Tibial artery (tissue), 4 donors: ENCODE data around the gene ZNF81.

Experiments used
- DNase-seq, 2 donors: peaks; one replicate each; pipeline ENCODE4 v3.0.0-alpha.2; 2019
- H3K27ac ChIP-seq, 2 donors: fragments of 200-600 bp; sonication (generic) in 1 of 2; 1 replicate in 1 of 2; 2 replicates in 1 of 2; pipeline ENCODE4 v1.5.1; 2018 to 2019; ENCODE audit warnings: mild to moderate bottlenecking in 1 of 2
- H3K27me3 ChIP-seq, 2 donors: fragments of 200-600 bp; sonication (generic) in 1 of 2; one replicate each; pipeline versions ENCODE4 v1.5.1 to v1.6.0; 2016 to 2019
- H3K36me3 ChIP-seq, 3 donors: fragments of 200-600 bp; sonication (generic) in 2 of 3; one replicate each; pipeline ENCODE4 v1.5.1; 2016 to 2019; ENCODE audit warnings: mild to moderate bottlenecking in 2 of 3
- H3K4me1 ChIP-seq, 4 donors: fragments of 200-600 bp; sonication (generic) in 2 of 4; 1 replicate in 3 of 4; 2 replicates in 1 of 4; pipeline ENCODE4 v1.5.1; 2016 to 2019
- H3K4me3 ChIP-seq, 2 donors: fragments of 200-600 bp; sonication (generic) in 1 of 2; 1 replicate in 1 of 2; 2 replicates in 1 of 2; pipeline ENCODE4 v1.5.1; 2018 to 2019; ENCODE audit warnings: mild to moderate bottlenecking in 2 of 2
- H3K9me3 ChIP-seq, 3 donors: fragments of 200-600 bp; sonication (generic) in 1 of 3; one replicate each; pipeline ENCODE4 v1.5.1; 2016 to 2019
- intact Hi-C: fragments of 100-400 bp; cut with DNase I; formaldehyde crosslinking; loops from one replicate; pipeline ENCODE4 v1.15.0; 2023; ENCODE audit warnings: low total_unique reads
- TF ChIP-seq, protein P1 (sequence below), 2 experiments: fragments of 200-600 bp in 1 of 2; fragments of 450-650 bp in 1 of 2; IDR thresholded peaks; one replicate each; pipeline ENCODE4 v1.5.1; 2017 to 2019; ENCODE audit warnings: antibody characterized with exemption in 2 of 2, mild to moderate bottlenecking in 1 of 2, moderate library complexity in 1 of 2

ZNF81 gene

DNA sequence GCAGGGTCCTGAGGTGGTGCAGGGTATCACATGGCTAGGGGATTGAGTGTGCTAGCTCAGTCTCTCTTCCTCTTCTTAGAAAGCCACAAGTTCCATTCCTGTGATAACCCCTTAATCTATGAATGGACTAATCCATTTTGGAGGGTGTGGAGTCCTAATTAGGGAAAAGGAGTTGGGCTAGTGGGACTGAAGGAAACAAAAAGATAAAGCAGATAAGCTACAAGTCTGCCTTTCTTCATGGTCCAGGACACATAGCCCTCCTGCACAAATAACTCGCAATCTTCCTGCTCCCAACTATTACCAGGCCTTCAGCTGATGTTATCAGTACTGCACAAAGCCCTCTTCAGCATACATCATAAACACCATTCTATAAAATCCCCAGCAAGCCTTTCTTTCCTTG, 44.2 kb downstream of the ZNF81 start:
- peaks cover 0 to 6% (median 0%) of the 10 kb centered on the region in 3 donors for H3K36me3 ChIP-seq
- DNase-seq: no peak
- intact Hi-C loops: no loop called here
- H3K27ac ChIP-seq: no peak overlapping the region
- TF ChIP-seq, protein P1, sequence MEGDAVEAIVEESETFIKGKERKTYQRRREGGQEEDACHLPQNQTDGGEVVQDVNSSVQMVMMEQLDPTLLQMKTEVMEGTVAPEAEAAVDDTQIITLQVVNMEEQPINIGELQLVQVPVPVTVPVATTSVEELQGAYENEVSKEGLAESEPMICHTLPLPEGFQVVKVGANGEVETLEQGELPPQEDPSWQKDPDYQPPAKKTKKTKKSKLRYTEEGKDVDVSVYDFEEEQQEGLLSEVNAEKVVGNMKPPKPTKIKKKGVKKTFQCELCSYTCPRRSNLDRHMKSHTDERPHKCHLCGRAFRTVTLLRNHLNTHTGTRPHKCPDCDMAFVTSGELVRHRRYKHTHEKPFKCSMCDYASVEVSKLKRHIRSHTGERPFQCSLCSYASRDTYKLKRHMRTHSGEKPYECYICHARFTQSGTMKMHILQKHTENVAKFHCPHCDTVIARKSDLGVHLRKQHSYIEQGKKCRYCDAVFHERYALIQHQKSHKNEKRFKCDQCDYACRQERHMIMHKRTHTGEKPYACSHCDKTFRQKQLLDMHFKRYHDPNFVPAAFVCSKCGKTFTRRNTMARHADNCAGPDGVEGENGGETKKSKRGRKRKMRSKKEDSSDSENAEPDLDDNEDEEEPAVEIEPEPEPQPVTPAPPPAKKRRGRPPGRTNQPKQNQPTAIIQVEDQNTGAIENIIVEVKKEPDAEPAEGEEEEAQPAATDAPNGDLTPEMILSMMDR (IDR thresholded peaks at IDR 0.05): no peak
- H3K27me3 ChIP-seq: no peaks in the 10 kb centered on the region
- no peak overlapping the region for H3K4me3 ChIP-seq
- no peaks in the 10 kb centered on the region for H3K4me1 ChIP-seq
- H3K9me3 ChIP-seq: peaks cover 0 to 3% (median 0%) of the 10 kb centered on the region in 3 donors

DNA sequence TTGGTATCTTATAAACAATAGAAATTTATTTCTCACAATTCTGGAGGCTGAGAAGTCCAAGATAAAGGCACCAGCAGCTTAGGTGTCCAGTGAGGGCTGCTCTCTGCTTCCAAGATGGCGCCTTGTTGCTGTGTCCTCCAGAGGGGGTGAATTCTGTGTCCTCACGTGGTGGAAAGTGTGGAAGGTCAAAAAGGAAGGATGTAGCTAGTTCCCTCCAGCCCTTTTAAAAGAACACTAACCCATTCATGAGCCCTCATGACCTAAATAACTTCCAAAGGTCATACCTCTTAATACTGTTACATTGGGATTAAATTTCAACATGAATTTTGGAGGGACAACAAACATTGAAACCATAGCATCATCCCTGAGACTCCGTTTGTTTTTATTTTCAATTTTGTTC, 48.8 kb downstream of the ZNF81 start:
- Histone ChIP-seq H3K36me3 (peaks cover 0 to 9% (median 0%) of the 10 kb centered on the region in 3 donors), H3K4me1 (no peaks in the 10 kb centered on the region), H3K9me3 (no peaks in the 10 kb centered on the region), H3K27me3 (no peaks in the 10 kb centered on the region), H3K27ac (no peak overlapping the region), H3K4me3 (no peak overlapping the region)
- intact Hi-C loops: no loop called here
- TF ChIP-seq, protein P1 (IDR thresholded peaks at IDR 0.05): no peak
- no peak for DNase-seq

DNA sequence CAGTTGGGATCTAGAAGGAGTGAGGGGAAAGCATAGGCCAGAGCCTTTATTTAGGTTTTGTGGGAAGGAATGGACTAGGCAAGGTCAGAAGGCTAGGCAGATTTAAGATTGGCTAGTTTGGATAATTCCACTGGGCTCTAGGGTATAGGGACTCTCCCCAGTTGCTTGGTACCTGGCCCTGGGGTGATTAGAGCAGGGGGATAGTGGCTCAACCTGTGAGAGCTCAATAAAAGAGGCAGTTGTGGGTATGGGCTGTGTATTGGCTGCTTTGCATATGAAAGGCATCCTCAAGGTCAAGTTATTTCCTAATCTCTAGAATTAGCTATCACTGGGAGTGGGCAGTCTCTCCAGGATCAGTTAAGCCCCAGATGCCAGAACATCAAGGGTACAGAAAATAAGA, 61.3 kb downstream of the ZNF81 start:
- H3K36me3 ChIP-seq: peaks cover 0 to 7% (median 4%) of the 10 kb centered on the region in 3 donors
- no peak overlapping the region for H3K4me3 ChIP-seq
- DNase-seq: no peak
- no peaks in the 10 kb centered on the region for H3K27me3 ChIP-seq
- no peaks in the 10 kb centered on the region for H3K9me3 ChIP-seq
- H3K4me1 ChIP-seq: no peaks in the 10 kb centered on the region
- intact Hi-C loops: no loop called here
- TF ChIP-seq, protein P1 (IDR thresholded peaks at IDR 0.05): no peak
- no peak overlapping the region for H3K27ac ChIP-seq

DNA sequence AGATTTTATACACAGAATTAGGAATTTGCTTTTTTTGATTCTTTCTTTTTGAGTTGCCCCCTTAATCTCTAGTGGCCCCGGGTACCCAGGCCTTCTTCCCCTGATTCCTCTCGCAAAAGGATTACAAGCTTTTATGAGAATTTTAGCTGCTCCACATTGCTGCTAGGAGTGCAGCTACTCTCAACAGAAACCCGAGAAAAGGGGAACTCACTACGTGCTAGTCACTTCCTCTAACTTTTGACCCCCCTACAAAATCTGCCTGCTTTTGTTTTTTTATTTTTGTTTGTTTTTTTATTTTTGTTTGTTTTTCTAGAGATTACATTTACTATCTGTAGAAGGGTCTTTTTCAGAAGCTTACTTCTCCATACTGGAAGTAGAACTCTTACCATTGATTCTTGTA, 64.1 kb downstream of the ZNF81 start:
- H3K27ac ChIP-seq: no peak overlapping the region
- H3K4me3 ChIP-seq: no peak overlapping the region
- TF ChIP-seq, protein P1 (IDR thresholded peaks at IDR 0.05): no peak

DNA sequence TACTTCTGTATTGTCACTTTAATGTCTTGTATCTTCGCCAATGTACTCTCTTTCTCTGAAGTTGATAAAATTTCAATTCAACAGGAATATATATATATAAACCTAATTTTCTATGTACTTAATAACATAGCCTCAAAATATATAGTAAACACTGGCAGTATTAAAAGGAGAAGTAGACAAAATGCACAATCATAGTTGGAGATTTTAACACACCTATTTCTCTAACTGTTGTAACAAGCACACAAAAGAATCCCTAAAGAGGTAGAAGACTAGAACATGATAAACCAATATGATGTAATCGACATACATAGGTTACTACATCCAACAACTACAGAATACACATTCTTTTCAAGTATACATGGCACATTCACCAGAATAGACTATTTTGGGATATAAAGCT, 65.5 kb downstream of the ZNF81 start:
- Histone ChIP-seq H3K27me3 (no peaks in the 10 kb centered on the region), H3K4me3 (no peak overlapping the region), H3K27ac (no peak overlapping the region), H3K9me3 (no peaks in the 10 kb centered on the region), H3K4me1 (no peaks in the 10 kb centered on the region), H3K36me3 (peaks cover 0 to 7% (median 4%) of the 10 kb centered on the region in 3 donors)
- TF ChIP-seq, protein P1 (IDR thresholded peaks at IDR 0.05): no peak
- intact Hi-C loops: no loop called here
- DNase-seq: no peak

More for the DNA sequence above, 64.1 kb downstream of the ZNF81 start:
- Histone ChIP-seq H3K36me3 (peaks cover 0 to 7% (median 4%) of the 10 kb centered on the region in 3 donors), H3K4me1 (no peaks in the 10 kb centered on the region), H3K27me3 (no peaks in the 10 kb centered on the region), H3K9me3 (no peaks in the 10 kb centered on the region)
- no peak for DNase-seq
- intact Hi-C loops: no loop called here
